DMS 273 (cell line): ENCODE measurements around the gene AGAP2.

Experiments used
- DNase-seq: peaks from one replicate; lab custom pipeline; 2025; ENCODE audit not compliant: unreplicated experiment; lab: John Stamatoyannopoulos, UW

AGAP2 gene

DNA sequence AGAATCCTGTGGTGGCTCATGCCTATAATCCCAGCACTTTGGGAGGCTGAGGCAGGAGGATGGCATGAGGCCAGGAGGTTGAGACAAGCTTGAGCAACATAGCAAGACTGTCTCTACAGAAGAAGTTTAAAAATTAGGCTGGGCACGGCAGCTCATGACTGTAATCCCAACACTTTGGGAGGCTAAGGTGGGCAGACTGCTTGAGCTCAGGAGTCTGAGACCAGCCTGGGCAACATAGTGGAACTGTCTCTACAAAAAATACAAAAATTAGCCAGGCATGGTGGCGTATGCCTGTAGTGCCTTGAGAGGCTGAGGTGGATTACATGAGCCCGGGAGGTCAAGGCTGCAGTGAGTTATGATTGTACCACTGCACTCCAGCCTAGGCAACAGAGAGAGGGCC is 29.3 kb upstream of the AGAP2 start:
- DNase-seq = no peak

DNA sequence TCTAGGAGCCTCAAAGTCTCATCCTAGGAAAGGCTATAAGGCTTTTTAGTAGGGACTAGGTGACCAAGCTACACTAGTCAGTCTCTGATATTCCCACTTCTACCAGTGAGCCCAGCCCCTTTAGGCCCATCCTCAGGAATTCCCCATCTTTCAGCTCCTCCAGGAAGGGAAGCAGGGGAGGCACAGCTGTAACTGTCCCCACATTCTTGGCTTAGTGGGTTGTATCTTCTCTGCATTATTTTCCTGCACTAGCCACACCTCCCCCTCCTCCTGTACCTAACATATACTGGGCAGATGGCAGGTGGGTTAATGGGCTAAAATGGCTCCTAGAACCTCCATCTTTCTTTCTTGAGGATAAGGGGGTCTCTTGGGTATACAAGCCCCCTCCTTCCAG is 28.8 kb upstream of the AGAP2 start:
- no peak for DNase-seq

DNA sequence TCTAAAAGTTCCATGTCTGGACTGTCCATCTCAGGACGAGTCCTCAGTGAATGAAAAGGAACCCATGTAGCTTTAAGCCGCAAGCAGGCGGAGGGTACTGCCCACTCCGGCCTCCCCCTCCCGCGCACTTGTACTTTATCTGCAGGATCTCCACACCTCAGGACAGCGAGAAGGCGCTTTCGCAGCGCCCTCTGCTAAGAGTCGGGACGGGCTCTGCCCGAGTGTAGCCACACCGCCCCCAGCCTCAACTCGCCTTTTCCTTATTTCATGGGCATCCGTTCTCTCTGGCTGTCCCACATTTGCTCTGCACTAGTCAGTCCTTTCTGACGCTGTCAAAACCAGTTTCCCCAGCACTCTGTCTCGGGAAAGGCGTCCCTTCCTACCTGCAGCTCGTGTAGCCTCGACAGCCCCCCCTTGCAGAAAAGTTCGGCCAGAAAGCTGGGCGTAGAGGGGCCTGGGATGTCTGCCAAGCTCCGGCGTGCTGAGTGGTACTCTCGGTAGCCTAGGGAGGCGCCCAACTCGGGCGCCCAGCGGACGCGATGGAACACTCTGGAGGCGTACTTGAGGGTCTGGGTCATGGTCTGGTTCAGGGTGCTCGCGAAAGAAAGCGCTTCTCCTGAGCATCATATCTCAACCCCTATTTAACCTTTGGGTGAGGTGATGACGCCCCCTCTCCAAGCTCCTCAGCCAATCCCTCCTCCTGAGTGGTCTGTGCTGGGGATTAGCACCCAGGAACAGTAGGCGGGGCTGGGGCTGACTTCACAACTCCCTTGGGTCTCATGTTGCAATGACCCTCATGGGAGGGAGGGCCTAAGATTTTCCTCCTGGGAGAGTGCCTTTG is 28.1 kb upstream of the AGAP2 start, which contains the start of gene CYP27B1:
Gene CYP27B1, minus strand, starts transcription at position 615 of the 841 bp plus-strand sequence. Its CDS starts 37 bp downstream, at position 578.
- peak; percentile 61 for DNase-seq

DNA sequence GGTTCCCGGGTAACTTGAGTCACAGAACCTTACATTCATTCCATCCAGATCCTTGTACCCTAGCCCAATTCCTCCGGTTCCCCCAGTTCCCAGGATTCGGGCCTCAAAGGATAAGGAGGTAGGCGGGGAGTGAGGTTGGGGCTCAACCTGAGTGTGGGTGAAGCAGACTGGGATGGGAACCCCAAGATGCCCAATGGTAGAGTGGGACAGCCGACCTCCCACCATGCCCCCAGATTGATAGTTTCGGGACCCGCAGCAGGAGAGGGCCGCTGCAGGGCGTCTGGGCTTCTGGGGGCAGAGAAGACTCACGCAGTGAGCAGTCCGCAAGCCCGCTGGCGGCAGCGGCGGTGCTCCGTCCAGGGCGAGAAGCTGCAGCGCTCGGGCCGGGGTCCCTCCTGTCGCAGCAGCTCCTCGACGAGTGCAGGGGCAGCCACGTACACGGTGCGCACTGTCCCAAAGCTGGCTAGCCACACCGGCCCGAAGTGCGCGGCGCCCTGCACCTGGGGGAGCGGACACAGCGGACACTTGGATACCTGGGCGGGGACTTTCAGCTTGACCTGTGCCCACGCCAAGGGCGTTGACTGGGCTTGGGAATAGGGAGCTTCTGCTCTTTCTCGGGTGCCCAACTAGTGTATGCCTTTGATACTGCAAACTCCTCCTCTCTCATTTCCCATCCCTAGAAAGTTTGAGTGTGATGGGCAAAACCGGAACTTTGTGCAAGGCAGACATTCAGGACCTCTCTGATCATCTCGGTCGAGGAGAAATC is 27.3 kb upstream of the AGAP2 start:
- peak; percentile 45 for DNase-seq

DNA sequence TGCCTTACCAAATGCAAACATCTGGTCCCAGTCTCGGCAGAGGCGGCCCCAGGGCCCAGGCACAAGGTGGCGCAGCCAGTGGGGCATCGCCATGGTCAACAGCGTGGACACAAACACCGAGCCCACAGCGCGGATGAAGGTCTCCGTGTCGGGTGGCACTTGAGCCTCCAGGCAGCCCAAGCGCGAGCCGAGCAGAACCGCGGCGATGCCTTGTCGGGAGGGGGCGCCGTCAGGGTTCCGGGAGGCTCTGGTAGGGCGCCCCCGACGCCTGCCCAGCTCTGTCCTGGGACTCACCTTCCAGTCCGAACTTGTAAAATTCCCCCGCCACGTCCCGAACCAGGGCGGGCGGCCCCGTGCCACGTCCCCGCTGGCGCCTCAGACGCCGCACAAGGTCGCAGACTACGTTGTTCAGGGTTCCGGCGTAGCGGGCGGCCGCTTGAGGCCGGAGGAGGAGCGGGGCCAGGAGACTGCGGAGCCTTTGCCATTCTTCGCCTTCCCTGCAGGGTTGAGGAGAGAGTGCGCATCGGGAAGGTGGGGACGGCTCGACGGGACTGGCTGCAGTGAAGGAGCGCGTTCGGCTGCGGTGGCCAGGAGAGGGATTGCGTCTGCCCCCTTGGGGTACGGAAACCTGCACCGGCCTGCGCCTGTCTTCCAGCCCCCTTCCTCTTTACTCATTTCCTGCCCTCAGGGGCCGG is 26.6 kb upstream of the AGAP2 start:
- peak; percentile 73 for DNase-seq

DNA sequence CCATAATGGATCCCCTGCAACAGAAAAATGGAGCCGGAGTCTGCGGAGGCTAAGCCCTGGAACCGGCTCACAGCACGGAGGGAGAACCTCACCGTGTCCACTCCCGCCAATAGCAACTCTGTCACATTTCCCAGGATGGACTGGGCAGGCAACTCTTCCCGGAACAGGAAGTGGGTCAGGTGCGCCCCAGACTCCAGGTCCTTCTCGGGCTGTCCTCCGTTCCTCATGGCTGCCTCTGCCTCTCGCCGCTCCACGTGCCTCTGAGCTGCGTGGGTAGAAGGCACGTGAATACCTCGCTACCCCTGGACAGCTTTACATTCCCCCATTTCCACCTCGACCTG is 26.1 kb upstream of the AGAP2 start:
- no peak for DNase-seq

DNA sequence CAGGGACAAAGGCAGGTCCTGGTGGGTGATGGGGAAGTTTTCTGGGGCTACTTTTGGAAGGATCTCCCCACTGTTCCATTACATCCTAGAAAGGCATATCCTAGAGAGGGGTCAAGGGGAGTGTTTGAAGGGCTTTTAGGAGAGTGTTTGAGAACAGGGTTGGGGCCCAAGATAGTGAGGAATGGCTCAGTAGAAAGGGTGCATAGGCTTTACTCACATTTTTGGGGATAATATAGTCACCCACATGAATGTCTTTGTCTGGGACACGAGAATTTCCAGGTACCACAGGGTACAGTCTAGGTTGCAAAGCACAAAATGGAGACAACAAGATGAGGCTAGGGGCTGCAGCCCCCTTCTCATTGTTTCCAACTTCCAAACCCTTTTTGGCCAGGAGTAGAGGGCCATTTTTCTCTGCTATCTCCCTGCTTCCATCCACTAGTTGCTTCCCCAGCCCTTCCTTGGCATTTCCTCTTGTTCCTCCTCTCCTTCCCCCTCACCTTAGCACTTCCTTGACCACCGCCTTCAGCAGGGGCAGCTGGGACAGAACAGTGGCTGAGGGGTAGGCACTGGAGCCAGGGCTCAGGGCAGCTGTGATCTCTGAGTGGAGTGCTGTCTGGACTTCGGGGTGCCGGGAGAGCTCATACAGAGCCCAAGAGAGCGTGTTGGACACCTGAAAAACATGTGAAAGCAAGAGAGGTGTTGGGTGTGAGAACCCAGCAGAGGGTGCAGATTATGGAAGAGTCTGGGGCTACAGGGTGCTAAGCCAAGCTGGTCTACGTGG is 25.5 kb upstream of the AGAP2 start:
- DNase-seq = no peak

DNA sequence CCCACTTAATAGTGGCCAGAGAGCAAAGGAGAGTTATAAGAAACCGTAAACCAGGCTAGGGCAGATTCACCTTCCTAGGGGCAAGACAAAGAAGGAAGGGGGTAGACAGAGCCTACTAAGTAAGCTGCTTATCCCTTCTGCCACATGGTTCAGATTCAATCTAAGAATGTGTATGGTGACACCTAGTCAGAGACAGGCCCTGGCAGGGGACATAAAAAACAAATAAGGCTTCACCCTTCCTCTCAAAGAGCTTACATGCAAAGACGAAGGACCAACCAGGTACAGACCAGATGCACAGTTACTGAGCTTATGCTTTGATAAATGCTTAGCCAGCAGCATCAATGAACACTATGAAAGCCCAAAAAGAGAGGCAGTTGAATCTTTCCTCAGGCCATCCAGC is 23.9 kb upstream of the AGAP2 start:
- no peak for DNase-seq

DNA sequence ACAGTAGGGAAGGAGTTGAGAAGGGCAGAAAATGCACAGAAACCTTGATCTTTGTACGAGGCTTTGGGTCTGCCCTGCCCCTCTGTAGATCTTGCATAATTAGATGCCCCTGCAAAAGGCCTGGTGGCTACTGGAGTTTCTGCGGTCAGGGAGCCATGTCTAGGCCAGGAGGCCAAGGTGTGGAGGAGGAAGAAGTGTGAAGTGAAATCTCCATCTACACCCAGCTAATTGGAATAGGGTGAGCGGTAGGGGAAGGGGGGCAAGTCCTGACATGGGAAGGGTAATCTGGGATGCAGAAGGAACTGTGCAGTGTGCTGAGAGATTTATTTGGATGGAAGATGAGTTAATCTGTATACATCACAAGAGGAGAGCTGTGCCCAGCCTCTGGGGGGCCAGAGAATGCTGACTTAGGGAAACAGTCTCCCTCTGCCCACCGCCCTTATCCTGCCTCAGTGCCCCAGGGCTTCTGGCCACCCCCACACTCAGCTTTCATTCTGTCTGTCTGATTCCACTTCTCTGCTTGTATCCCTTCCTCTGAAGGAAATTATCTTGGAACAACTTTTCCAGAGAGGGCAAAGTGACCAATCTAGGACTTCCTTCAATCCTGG is 23.0 kb upstream of the AGAP2 start:
- DNase-seq = no peak

DNA sequence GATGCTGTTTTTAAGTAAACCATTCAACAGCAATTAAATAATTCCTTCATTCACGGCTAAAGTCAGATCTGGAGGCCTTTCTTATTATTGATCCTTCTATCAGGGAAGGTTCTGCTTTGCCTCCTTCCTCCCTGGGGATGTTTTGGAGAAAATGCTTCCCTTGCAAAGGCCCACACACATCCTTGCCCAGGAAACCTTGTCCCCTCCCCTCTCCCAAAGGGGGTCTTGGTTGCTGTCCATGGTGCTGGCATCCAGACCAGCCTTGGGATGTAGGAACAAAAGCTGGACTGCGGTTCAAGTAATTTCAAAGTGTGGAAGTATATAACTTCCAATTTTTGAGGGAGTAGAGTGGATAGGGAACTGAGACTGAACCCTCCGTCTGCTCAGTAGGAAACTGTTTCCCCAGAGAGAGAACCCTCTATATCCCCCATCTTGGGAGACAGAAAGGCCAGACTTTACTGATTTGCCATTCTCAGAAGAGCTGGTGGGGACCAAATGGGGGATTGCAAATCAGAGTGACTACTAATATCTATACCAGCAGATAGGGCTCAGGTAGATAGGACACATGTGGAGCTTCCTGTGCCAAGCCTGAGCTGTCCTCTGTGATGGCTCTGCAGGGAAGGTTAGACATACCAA is 21.9 kb upstream of the AGAP2 start:
- no peak for DNase-seq

DNA sequence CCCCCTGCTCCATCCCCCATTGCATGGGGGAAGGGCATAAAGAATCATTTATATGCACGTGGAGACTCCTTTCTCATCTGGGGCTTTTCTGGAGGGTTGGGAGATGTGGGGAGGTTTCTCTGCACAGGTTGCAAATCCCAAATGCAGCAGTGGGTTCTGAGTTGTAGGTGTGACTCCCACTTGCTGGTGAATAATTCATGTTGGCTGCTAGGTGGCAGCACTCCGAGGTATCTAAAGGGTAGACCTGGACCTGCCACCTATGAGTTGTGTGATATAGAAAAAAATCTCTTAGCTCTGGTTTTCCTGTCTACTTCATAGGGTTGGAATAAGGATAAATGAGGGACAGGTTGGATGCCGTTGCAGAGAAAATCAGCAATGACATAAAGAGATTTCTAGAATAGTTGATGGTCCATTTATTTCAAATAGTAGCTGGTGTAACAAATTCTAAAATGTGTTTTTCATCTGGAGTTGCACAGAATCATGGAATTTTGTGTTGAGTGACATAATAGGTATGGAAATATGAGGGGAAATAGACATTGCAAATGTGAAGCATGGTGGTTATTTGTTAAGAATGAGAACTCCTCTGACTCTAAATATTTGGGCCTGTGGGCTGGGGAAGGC is 20.9 kb upstream of the AGAP2 start:
- DNase-seq = peak; percentile 43

DNA sequence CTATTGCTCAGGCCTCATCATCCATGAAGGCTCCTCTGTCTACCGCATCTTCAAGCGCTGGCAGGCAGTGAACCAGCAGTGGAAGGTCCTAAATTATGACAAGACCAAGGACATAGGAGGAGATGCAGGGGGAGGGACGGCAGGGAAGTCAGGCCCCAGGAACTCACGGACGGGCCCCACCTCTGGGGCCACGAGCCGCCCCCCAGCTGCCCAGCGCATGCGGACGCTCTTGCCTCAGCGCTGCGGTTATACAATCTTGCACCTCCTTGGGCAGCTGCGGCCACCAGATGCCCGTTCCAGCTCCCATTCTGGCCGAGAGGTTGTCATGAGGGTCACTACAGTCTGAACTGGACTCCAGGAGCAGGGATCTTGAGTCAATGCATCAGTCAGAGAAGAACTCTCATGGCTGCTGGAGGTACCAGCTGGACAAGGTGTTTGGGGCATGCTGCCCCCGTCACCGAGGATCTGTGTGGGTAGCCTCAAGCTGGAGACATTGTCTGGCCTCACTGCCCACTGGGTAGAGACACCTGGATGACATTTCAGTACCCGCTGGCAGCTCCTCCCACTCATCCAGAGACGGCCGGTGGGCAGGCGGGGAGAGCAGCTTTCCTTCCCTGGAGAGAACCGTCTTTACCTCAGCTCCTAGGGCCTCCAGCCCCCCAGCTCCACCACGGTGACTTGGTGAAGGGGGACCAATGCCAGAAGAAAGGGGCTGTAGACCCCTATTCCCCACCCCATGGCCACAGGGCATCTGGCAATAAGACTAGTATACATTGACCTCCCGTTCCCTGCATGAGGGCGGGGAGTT is 20.2 kb upstream of the AGAP2 start:
- no peak for DNase-seq

DNA sequence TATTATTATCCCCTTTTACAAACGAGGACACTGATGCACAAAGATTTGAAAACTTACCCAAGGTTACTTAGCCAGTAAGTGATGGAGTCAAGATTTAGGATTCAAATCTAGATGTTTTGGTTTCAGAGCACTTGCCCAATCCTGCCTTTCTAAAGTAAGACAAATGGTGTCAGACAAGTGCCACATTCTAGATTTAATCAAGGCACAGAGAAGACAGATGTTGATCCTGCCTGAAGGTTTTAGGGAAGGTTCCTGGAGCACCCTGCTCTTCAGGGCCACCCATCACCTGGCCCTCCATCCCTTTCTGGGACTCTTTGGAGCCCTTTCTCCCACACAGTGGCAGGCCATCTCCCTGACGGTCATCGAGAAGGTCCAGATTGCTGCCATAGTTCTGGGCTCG is 19.2 kb upstream of the AGAP2 start:
- no peak for DNase-seq

DNA sequence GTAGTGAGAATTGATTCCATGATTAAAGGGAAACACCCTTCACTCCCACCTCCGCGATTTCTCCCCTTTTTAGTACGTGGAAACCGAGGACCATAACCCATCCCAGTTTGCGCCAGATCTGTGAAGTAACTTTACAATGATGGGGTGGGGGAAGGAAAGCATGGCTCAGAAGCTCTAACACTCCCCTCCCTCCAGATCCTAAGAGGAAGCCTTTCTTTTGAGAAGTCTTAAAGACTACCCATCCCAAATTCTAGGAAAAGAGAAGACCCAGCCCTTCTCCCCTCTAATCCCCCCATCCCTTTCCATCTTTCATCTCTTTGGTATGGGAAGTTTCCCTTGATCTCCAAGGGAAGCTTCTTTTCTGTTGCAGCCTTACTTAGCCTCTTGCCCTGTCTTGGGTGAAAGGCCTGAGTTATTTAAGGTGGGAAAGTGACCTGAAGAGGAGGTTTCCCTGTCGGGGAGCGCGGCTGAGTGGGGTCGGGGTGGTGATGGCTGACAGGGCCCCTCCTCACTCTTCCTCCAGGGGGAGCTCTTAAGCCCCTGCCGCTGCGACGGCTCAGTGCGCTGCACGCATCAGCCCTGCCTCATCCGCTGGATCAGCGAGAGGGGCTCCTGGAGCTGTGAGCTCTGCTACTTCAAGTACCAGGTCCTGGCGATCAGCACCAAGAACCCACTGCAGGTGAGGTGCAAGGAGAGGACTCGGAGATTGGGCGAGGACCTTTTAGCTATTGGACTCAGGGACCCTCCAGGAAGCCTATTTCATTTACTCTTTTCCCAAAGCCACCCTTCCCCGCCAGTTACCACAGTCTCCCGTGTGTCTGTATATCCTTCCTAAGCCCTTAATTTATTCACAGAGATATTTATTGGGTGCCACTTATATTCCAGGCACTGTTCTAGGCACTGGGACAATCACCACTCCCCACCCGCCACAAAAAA is 18.1 kb upstream of the AGAP2 start:
- DNase-seq = peak; percentile 28

DNA sequence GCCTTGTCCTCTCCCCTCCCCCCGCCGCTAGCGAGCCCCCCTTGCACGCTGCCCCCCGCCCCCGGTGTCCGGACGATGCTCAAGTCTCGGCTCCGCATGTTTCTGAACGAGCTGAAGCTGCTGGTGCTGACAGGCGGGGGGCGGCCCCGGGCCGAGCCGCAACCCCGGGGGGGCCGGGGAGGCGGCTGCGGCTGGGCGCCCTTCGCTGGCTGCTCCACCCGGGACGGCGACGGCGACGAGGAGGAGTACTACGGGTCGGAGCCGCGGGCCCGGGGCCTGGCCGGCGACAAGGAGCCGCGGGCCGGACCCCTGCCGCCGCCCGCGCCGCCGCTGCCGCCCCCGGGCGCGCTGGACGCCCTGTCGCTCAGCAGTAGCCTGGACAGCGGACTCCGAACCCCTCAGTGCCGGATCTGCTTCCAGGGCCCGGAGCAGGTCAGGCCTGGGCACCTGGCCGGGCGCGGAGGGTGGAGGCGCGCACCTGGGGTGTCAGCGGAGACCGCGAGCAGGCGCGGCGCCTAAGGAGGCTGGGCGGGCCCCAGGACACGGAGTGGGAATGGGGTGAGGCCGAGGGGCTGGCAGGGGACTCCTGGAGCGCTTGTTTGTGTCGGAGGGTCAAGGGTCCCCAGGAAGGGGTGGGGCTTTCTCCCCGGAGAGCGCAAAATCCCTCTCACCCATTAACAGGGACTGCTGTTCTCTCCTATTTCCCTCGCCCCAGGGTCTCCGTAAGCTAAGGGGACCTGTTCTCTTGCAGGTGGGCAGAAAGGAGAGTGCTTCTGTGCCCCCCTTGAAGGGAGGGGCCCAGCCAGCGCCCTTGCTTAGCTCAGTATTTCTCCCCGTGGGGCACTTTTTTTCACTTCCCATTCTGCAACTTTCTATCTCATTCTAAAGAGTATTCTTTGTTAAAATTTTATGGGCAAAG is 17.2 kb upstream of the AGAP2 start:
- peak; percentile 34 for DNase-seq

DNA sequence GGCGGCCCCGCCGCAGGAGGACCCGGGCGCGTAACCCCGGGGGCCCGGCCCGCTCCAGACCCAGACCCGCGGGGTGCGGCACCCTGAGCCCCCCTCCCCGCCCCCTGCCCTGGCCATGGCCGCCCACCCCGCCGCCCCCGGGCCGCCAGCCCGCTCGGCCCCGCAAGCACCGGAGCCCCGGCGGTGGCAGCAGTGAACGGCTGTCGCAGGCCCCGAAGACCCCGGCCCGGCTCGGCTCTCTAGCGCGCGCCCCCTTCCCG is 16.6 kb upstream of the AGAP2 start:
- DNase-seq = no peak
